A549 (cell line): ENCODE data around the gene MTHFS. TPM values are rescaled to one million over a fixed set of nuclear protein-coding genes. Genes with fewer than 3 reads are reported as not detected.

Source experiments
- ATAC-seq, 2 experiments: fragments of 200-7000 bp in 1 of 2; fragments of >200 bp in 1 of 2; cut with Nextera tagmentation in 1 of 2; cut with Tn5 transposase in 1 of 2; 3 replicates each; pipeline versions ENCODE4 v1.8.0 to v1.9.1; 2018 to 2020; ENCODE audit warnings: mild to moderate bottlenecking in 1 of 2, moderate library complexity in 1 of 2
- CTCF ChIA-PET: fragments of 300-600 bp; sonication (Branson Sonifier 250); formaldehyde crosslinking; extraction: SDS; loops from one replicate; lab custom pipeline; 2021; ENCODE audit warnings: antibody characterized with exemption, inconsistent platforms; lab: Yijun Ruan, JAX
- POLR2A ChIA-PET: fragments of 350-600 bp; formaldehyde crosslinking; extraction: SDS; loops from one replicate; lab custom pipeline; 2021; ENCODE audit warnings: antibody characterized with exemption, inconsistent platforms; lab: Yijun Ruan, JAX
- DNase-seq, 2 experiments: peaks; one replicate each; pipeline versions ENCODE4 v3.0.0 to v3.0.0-alpha.2; 2011 to 2016; ENCODE audit warnings: low read depth in 1 of 2, low spot score in 1 of 2
- FAIRE-seq: peaks from 2 replicates; lab custom pipeline; 2011; peaks lifted over from hg19 to GRCh38; lab: Jason Lieb, UNC
- H3K27ac ChIP-seq, 2 experiments: fragments of >200 bp; sonication (Bioruptor Twin); formaldehyde crosslinking; 3 replicates each; pipeline ENCODE4 v1.5.1; 2016 to 2017
- H3K4me1 ChIP-seq: fragments of >200 bp; sonication (Bioruptor Twin); formaldehyde crosslinking; 3 replicates; pipeline ENCODE4 v1.6.1; 2016
- H3K4me2 ChIP-seq: fragments of >200 bp; sonication (Bioruptor Twin); formaldehyde crosslinking; 3 replicates; pipeline ENCODE4 v1.6.1; 2016
- H3K4me3 ChIP-seq: fragments of >200 bp; sonication (Bioruptor Twin); formaldehyde crosslinking; 3 replicates; pipeline ENCODE4 v1.5.1; 2016
- H3K9me3 ChIP-seq: fragments of >200 bp; sonication (Bioruptor Twin); formaldehyde crosslinking; 3 replicates; pipeline ENCODE4 v1.6.1; 2016
- CBX8 ChIP-seq: fragments of 200-600 bp; sonication (generic); IDR thresholded peaks from 2 replicates; pipeline ENCODE4 v1.6.1; 2016
- CHD2 ChIP-seq: fragments of 150-350 bp; IDR thresholded peaks from 2 replicates; pipeline ENCODE4 v1.6.1; 2014; ENCODE audit warnings: low read length; ENCODE audit not compliant: partially characterized antibody
- EHF ChIP-seq: fragments of 250-450 bp; sonication (Bioruptor Pico); IDR thresholded peaks from 2 replicates; pipeline ENCODE4 v1.5.0; 2020; ENCODE audit warnings: mild to moderate bottlenecking
- EHMT2 ChIP-seq: fragments of 200-600 bp; sonication (generic); IDR thresholded peaks from 2 replicates; pipeline ENCODE4 v1.6.1; 2016; ENCODE audit warnings: antibody characterized with exemption, low read depth, mild to moderate bottlenecking, moderate library complexity
- EP300 ChIP-seq, 2 experiments: fragments of >200 bp; sonication (Bioruptor Twin); formaldehyde crosslinking; IDR thresholded peaks; 2 replicates in 1 of 2; 3 replicates in 1 of 2; pipeline ENCODE4 v1.6.1; 2016 to 2017
- ESRRA ChIP-seq: fragments of 150-350 bp; IDR thresholded peaks from 2 replicates; pipeline ENCODE4 v1.6.1; 2014; ENCODE audit warnings: mild to moderate bottlenecking, low read length, borderline replicate concordance
- FOSL2 ChIP-seq, 2 experiments: fragments of 450-650 bp in 1 of 2; fragments of >200 bp in 1 of 2; sonication (Bioruptor Twin) in 1 of 2; formaldehyde crosslinking; IDR thresholded peaks; 2 replicates each; pipeline versions ENCODE4 v1.5.0 to v1.6.1; 2016 to 2020; ENCODE audit warnings: mild to moderate bottlenecking in 1 of 2, moderate library complexity in 1 of 2
- GATA3 ChIP-seq: IDR thresholded peaks from 2 replicates; pipeline ENCODE4 v1.6.1; 2012; ENCODE audit warnings: borderline replicate concordance
- HOXB13 ChIP-seq: fragments of 250-450 bp; sonication (Bioruptor Pico); IDR thresholded peaks from 2 replicates; pipeline ENCODE4 v1.5.0; 2020; ENCODE audit warnings: low read depth, mild to moderate bottlenecking, moderate library complexity
- HOXB5 ChIP-seq: fragments of 250-450 bp; sonication (Bioruptor Pico); IDR thresholded peaks from 2 replicates; pipeline ENCODE4 v1.5.0; 2020; ENCODE audit warnings: mild to moderate bottlenecking, moderate library complexity
- JUN ChIP-seq, 2 experiments: fragments of >200 bp; sonication (Bioruptor Twin); formaldehyde crosslinking; IDR thresholded peaks; 2 replicates in 1 of 2; 3 replicates in 1 of 2; pipeline ENCODE4 v1.6.1; 2016 to 2017
- MAX ChIP-seq: IDR thresholded peaks from 2 replicates; pipeline ENCODE4 v1.6.1; 2012
- MAZ ChIP-seq: fragments of 150-350 bp; IDR thresholded peaks from 2 replicates; pipeline ENCODE4 v1.6.1; 2014; ENCODE audit warnings: antibody characterized with exemption, low read depth, low read length, borderline replicate concordance
- MYC ChIP-seq: IDR thresholded peaks from 2 replicates; pipeline ENCODE4 v1.6.1; 2012; ENCODE audit warnings: mild to moderate bottlenecking, inconsistent platforms, low read length, improper control_type of control experiment, borderline replicate concordance
- PHF8 ChIP-seq: fragments of 200-600 bp; sonication (generic); IDR thresholded peaks from 2 replicates; pipeline ENCODE4 v1.6.1; 2016; ENCODE audit warnings: low read depth, mild to moderate bottlenecking, antibody characterized with exemption, moderate library complexity, borderline replicate concordance
- POLR2A ChIP-seq: IDR thresholded peaks from 2 replicates; pipeline ENCODE4 v1.6.1; 2012; ENCODE audit warnings: mild to moderate bottlenecking, low read length
- POLR2AphosphoS2 ChIP-seq: conservative IDR thresholded peaks from 2 replicates; pipeline ENCODE4 v1.6.1; 2012; ENCODE audit warnings: low read length, improper control_type of control experiment, inconsistent platforms
- RAD21 ChIP-seq, 2 experiments: fragments of >200 bp in 1 of 2; sonication (Bioruptor Twin) in 1 of 2; formaldehyde crosslinking in 1 of 2; IDR thresholded peaks in 1 of 2; conservative IDR thresholded peaks in 1 of 2; 2 replicates in 1 of 2; 3 replicates in 1 of 2; pipeline ENCODE4 v1.6.1; 2012 to 2018; ENCODE audit warnings: inconsistent platforms in 1 of 2
- RARB ChIP-seq: fragments of 250-450 bp; sonication (Bioruptor Pico); IDR thresholded peaks from 2 replicates; pipeline ENCODE4 v1.8.0; 2021; ENCODE audit warnings: mild to moderate bottlenecking, moderate library complexity
- SREBF2 ChIP-seq: fragments of 450-650 bp; IDR thresholded peaks from 2 replicates; pipeline ENCODE4 v1.6.1; 2014; ENCODE audit warnings: mild to moderate bottlenecking, moderate library complexity
- TP53 ChIP-seq: fragments of 250-450 bp; sonication (Bioruptor Pico); IDR thresholded peaks from 2 replicates; pipeline ENCODE4 v1.5.0; 2021; ENCODE audit warnings: mild to moderate bottlenecking, moderate library complexity
- ZC3H11A ChIP-seq: fragments of 450-650 bp; IDR thresholded peaks from 2 replicates; pipeline ENCODE4 v1.6.1; 2014; ENCODE audit warnings: antibody characterized with exemption, mild to moderate bottlenecking
- ZFP36 ChIP-seq: fragments of 450-650 bp; IDR thresholded peaks from 2 replicates; pipeline ENCODE4 v1.6.1; 2014; ENCODE audit warnings: borderline replicate concordance; ENCODE audit not compliant: partially characterized antibody
- ZNF302 ChIP-seq: fragments of 250-450 bp; sonication (Bioruptor Pico); IDR thresholded peaks from 2 replicates; pipeline ENCODE4 v1.9.0; 2021; ENCODE audit warnings: inconsistent platforms, mild to moderate bottlenecking, moderate library complexity
- ZSCAN20 ChIP-seq: fragments of 250-450 bp; sonication (Bioruptor Pico); IDR thresholded peaks from 2 replicates; pipeline ENCODE4 v1.8.0; 2022; ENCODE audit warnings: mild to moderate bottlenecking, moderate library complexity
- WGBS: methylation state at CpG from one replicate; pipeline ENCODE4 v1.1.6; 2017; ENCODE audit errors: missing lambda C conversion rate; 5-methylcytosine and 5-hydroxymethylcytosine counted together
- polyA plus RNA-seq, 4 experiments: library from polyadenylated mRNA; depleted of rRNA in 3 of 4; stranded (reverse); fragments of >200 nt; fragmentation: RNase III in 1 of 4; extraction: RNeasy Plus Mini Kit Qiagen cat#74134 plus additional on column Dnase treatment in 1 of 4; gene quantifications; 2 replicates in 3 of 4; 3 replicates in 1 of 4; pipeline ENCODE4 v1.2.3, GENCODE V29; 2011 to 2017
- TF ChIP-seq, protein P1 (sequence below): fragments of 450-650 bp; IDR thresholded peaks from 2 replicates; pipeline ENCODE4 v1.6.1; 2014; ENCODE audit warnings: antibody characterized with exemption
- TF ChIP-seq, protein P2 (sequence below): IDR thresholded peaks from 2 replicates; pipeline ENCODE4 v1.6.1; 2012; ENCODE audit warnings: low read depth, borderline replicate concordance
- TF ChIP-seq, protein P3 (sequence below): fragments of >200 bp; sonication (Bioruptor Twin); formaldehyde crosslinking; IDR thresholded peaks from 3 replicates; pipeline ENCODE4 v1.6.1; 2016

The MTHFS gene
- polyA plus RNA-seq, 2 of the 4 experiments (the other 2 are of a cell fraction): 102 to 158 TPM

DNA sequence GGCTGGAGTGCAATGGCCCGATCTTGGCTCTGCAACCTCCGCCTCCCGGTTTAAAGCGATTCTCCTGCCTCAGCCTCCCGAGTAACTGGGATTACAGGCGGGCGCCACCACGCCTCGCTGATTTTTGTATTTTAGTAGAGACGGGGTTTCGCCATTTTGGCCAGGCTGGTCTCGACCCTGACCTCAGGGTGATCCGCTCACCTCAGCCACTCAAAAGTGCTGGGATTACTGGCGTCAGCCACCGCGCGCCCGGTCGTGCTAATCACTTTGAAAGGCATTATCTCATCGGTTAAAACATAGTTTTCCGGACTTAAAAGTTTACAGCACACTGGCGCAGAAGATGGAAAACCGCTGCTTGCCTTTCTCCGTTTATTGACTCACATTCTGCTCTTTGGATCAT lies 27.6 kb upstream of the MTHFS start (continued):
- TF ChIP-seq, protein P1, sequence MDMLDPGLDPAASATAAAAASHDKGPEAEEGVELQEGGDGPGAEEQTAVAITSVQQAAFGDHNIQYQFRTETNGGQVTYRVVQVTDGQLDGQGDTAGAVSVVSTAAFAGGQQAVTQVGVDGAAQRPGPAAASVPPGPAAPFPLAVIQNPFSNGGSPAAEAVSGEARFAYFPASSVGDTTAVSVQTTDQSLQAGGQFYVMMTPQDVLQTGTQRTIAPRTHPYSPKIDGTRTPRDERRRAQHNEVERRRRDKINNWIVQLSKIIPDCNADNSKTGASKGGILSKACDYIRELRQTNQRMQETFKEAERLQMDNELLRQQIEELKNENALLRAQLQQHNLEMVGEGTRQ: no peak
- TF ChIP-seq TP53 (CRISPR knock-in tag) (no peak), ZFP36 (no peak), SREBF2 (no peak), MAZ (no peak), JUN (IDR thresholded peaks at IDR 0.05) (0 out of 5 replicates have a peak, but pooled peaks of 1 of the 2 experiments have one; percentile 2), POLR2AphosphoS2 (no peak), EHMT2 (no peak), HOXB13 (CRISPR knock-in tag) (no peak)

- Histone ChIP-seq H3K27ac (peak overlapping the region; percentile 96 to 97), H3K4me1 (no peaks in the 10 kb centered on the region; the same call in 2 of the 3 replicates), H3K4me3 (peak overlapping the region; percentile 90), H3K9me3 (peaks cover 32% of the 10 kb centered on the region), H3K4me2 (peak overlapping the region; percentile 89)
- FAIRE-seq (no peak), DNase-seq (peak; percentile 98 to 99), ATAC-seq (peak; percentile 97)
- POLR2A ChIA-PET: interaction anchor here (0.5 to 3.0 kb wide), 47 partner anchors 8 to 853 kb away, joined by 3 to 51 read pairs (median 4); partner anchors contain the start of genes BCL2A1, MTHFS and ZFAND6
- TF ChIP-seq ZC3H11A: no peak
- TF ChIP-seq JUN (IDR thresholded peaks at IDR 0.05): peak; percentile 48 to 95; a peak in 4 of 5 replicates
- no peak for TF ChIP-seq ZNF302 (CRISPR knock-in tag)
- TF ChIP-seq GATA3: no peak
- TF ChIP-seq RARB (CRISPR knock-in tag): 0 out of 2 replicates have a peak, but pooled peaks have one; percentile 7
- no peak for TF ChIP-seq EP300 (IDR thresholded peaks at IDR 0.05)
- TF ChIP-seq, protein P2, sequence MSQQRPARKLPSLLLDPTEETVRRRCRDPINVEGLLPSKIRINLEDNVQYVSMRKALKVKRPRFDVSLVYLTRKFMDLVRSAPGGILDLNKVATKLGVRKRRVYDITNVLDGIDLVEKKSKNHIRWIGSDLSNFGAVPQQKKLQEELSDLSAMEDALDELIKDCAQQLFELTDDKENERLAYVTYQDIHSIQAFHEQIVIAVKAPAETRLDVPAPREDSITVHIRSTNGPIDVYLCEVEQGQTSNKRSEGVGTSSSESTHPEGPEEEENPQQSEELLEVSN: peak; percentile 71; the same call in 1 of the 2 replicates
- no peak for TF ChIP-seq ZFP36
- no peak for TF ChIP-seq FOSL2 (IDR thresholded peaks at IDR 0.05)
- 0 out of 2 replicates have a peak, but pooled peaks have one; percentile 6 for TF ChIP-seq FOSL2 (CRISPR knock-in tag; IDR thresholded peaks at IDR 0.05)
- TF ChIP-seq PHF8: peak; percentile 66
- TF ChIP-seq, protein P3, sequence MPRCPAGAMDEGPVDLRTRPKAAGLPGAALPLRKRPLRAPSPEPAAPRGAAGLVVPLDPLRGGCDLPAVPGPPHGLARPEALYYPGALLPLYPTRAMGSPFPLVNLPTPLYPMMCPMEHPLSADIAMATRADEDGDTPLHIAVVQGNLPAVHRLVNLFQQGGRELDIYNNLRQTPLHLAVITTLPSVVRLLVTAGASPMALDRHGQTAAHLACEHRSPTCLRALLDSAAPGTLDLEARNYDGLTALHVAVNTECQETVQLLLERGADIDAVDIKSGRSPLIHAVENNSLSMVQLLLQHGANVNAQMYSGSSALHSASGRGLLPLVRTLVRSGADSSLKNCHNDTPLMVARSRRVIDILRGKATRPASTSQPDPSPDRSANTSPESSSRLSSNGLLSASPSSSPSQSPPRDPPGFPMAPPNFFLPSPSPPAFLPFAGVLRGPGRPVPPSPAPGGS: peak; percentile 90; the same call in 2 of the 3 replicates
- TF ChIP-seq CHD2: no peak
- TF ChIP-seq POLR2A: peak; percentile 92
- no peak for TF ChIP-seq EHF (CRISPR knock-in tag)
- no peak for TF ChIP-seq HOXB5 (CRISPR knock-in tag)
- TF ChIP-seq MAX: peak; percentile 86
- no peak for TF ChIP-seq ESRRA
- no peak for TF ChIP-seq CBX8
- no peak for TF ChIP-seq ZSCAN20 (CRISPR knock-in tag)
- TF ChIP-seq MYC: peak; percentile 31; the same call in 1 of the 2 replicates
- no peak; a peak in 1 of 5 replicates for TF ChIP-seq RAD21 (conservative IDR thresholded peaks at IDR 0.05 in 1 of 2, IDR thresholded peaks at IDR 0.05 in 1 of 2)
- CTCF ChIA-PET: interaction anchor here (0.7 to 3.2 kb wide), 5 partner anchors 9 to 71 kb away, joined by 3 to 29 read pairs (median 4); no protein-coding TSS in a partner anchor
- WGBS: under 1% methylated on average over 30 of the region's 68 CpGs
These were observed 26.8 kb upstream of the MTHFS start for GRCh38 chr15:79923515-79924169.
